ENCODE data around the gene LY6G5C. TPM values are rescaled to one million over a fixed set of nuclear protein-coding genes. Genes with fewer than 3 reads are reported as not detected.

LY6G5C gene
- total and polyA plus RNA-seq, 4 donors, result 2.8 to 5.0 (median 3.5) TPM

- Histone ChIP-seq H3K27ac (ENCODE audit: low read depth in 1 of 2, low read length in 1 of 2) (peak overlapping the region in 1 of 2 donors; percentile 23), H3K4me3 (no peak overlapping the region), H3K4me1 (ENCODE audit: control insufficient read depth in 5 of 5, insufficient read depth in 5 of 5, low read length in 5 of 5) (peaks cover 0 to 25% (median 0%) of the 10 kb centered on the region in 5 donors), H3K27me3 (ENCODE audit: control insufficient read depth in 3 of 3, insufficient read depth in 3 of 3, low read length in 2 of 3) (no peaks in the 10 kb centered on the region), H3K9me3 (ENCODE audit: control insufficient read depth in 4 of 4, insufficient read depth in 3 of 4, low read length in 3 of 4) (no peaks in the 10 kb centered on the region), H3K36me3 (ENCODE audit: control insufficient read depth in 4 of 4, insufficient read depth in 4 of 4, low read length in 4 of 4) (no peaks in the 10 kb centered on the region), H3K9ac (ENCODE audit: insufficient read depth in 1 of 2, low read length in 2 of 2) (no peak overlapping the region)
- no peak for ATAC-seq (ENCODE audit: insufficient read depth, low FRiP score)
- no peak for TF ChIP-seq CTCF (IDR thresholded peaks at IDR 0.05; ENCODE audit: control extremely low read depth, extremely low read depth)
- DNase-seq, result no peak
- WGBS, 2 donors, result 91% methylated on average over 6 of the region's 6 CpGs
Measured at GRCh38 chr6:31719001-31719400, 38.1 kb upstream of the LY6G5C start.

GRCh38 chr6:31718265-31718664 is 37.4 kb upstream of the LY6G5C start:
- no peak overlapping the region for H3K9ac ChIP-seq (ENCODE audit: insufficient read depth in 1 of 2, low read length in 2 of 2)
- H3K9me3 ChIP-seq (ENCODE audit: control insufficient read depth in 4 of 4, insufficient read depth in 3 of 4, low read length in 3 of 4), result no peaks in the 10 kb centered on the region
- H3K4me1 ChIP-seq (ENCODE audit: control insufficient read depth in 5 of 5, insufficient read depth in 5 of 5, low read length in 5 of 5), result peaks cover 0 to 29% (median 0%) of the 10 kb centered on the region in 5 donors
- no peaks in the 10 kb centered on the region for H3K36me3 ChIP-seq (ENCODE audit: control insufficient read depth in 4 of 4, insufficient read depth in 4 of 4, low read length in 4 of 4)
- ATAC-seq (ENCODE audit: insufficient read depth, low FRiP score) (no peak), DNase-seq (peak in 1 of 3 donors; percentile 63)
- H3K27ac ChIP-seq (ENCODE audit: low read depth in 1 of 2, low read length in 1 of 2), result no peak overlapping the region
- no peak for TF ChIP-seq CTCF (IDR thresholded peaks at IDR 0.05; ENCODE audit: control extremely low read depth, extremely low read depth)
- 63 to 86% methylated on average over 1 of the region's 1 CpG for WGBS, 2 donors
- H3K27me3 ChIP-seq (ENCODE audit: control insufficient read depth in 3 of 3, insufficient read depth in 3 of 3, low read length in 2 of 3), result no peaks in the 10 kb centered on the region
- H3K4me3 ChIP-seq, result no peak overlapping the region

GRCh38 chr6:31717499-31718222 is 36.8 kb upstream of the LY6G5C start:
- DNase-seq (no peak), ATAC-seq (ENCODE audit: insufficient read depth, low FRiP score) (no peak)
- Histone ChIP-seq H3K9me3 (ENCODE audit: control insufficient read depth in 4 of 4, insufficient read depth in 3 of 4, low read length in 3 of 4) (no peaks in the 10 kb centered on the region), H3K9ac (ENCODE audit: insufficient read depth in 1 of 2, low read length in 2 of 2) (no peak overlapping the region), H3K27ac (ENCODE audit: low read depth in 1 of 2, low read length in 1 of 2) (no peak overlapping the region), H3K4me1 (ENCODE audit: control insufficient read depth in 5 of 5, insufficient read depth in 5 of 5, low read length in 5 of 5) (peaks cover 0 to 29% (median 0%) of the 10 kb centered on the region in 5 donors), H3K4me3 (no peak overlapping the region), H3K36me3 (ENCODE audit: control insufficient read depth in 4 of 4, insufficient read depth in 4 of 4, low read length in 4 of 4) (no peaks in the 10 kb centered on the region), H3K27me3 (ENCODE audit: control insufficient read depth in 3 of 3, insufficient read depth in 3 of 3, low read length in 2 of 3) (no peaks in the 10 kb centered on the region)
- WGBS, 2 donors, result 78 to 82% methylated on average over 10 of the region's 10 CpGs
- no peak for TF ChIP-seq CTCF (IDR thresholded peaks at IDR 0.05; ENCODE audit: control extremely low read depth, extremely low read depth)
